Dendritic cell treated with granulocyte-macrophage colony-stimulating factor and Interleukin-4, amounts not matched to agents 40 ng/mL and 50 ng/mL, for 4 days (primary cell): Measurements from ENCODE around the gene BCR.

Source experiments
- H3K27ac Mint-ChIP-seq: one replicate; pipeline ENCODE4 v1.8.0; 2022; ENCODE audit warnings: mild to moderate bottlenecking, mixed read lengths
- H3K27me3 Mint-ChIP-seq: one replicate; pipeline ENCODE4 v1.8.0; 2022; ENCODE audit warnings: mild to moderate bottlenecking, mixed read lengths
- H3K36me3 Mint-ChIP-seq: one replicate; pipeline ENCODE4 v1.8.0; 2022; ENCODE audit warnings: low read depth, mixed read lengths
- H3K4me1 Mint-ChIP-seq: one replicate; pipeline ENCODE4 v1.8.0; 2022; ENCODE audit warnings: low read depth, mixed read lengths
- H3K4me3 Mint-ChIP-seq: one replicate; pipeline ENCODE4 v1.8.0; 2022; ENCODE audit warnings: mild to moderate bottlenecking, moderate library complexity, mixed read lengths
- H3K9me3 Mint-ChIP-seq: one replicate; pipeline ENCODE4 v1.8.0; 2022; ENCODE audit warnings: mixed read lengths
- intact Hi-C: fragments of 100-400 bp; cut with micrococcal nuclease; formaldehyde crosslinking; loops from one replicate; pipeline ENCODE4 v1.15.0; 2022

Gene BCR

GRCh38 chr22:23204541-23205157 lies 24.3 kb downstream of the BCR start:
- H3K4me3 Mint-ChIP-seq = no peak overlapping the region
- H3K27ac Mint-ChIP-seq = no peak overlapping the region
- no peaks in the 10 kb centered on the region for H3K9me3 Mint-ChIP-seq
- intact Hi-C loops = no loop called here
- H3K36me3 Mint-ChIP-seq = peaks cover 30% of the 10 kb centered on the region
- H3K4me1 Mint-ChIP-seq = peaks cover 15% of the 10 kb centered on the region
- H3K27me3 Mint-ChIP-seq = no peaks in the 10 kb centered on the region

DNA sequence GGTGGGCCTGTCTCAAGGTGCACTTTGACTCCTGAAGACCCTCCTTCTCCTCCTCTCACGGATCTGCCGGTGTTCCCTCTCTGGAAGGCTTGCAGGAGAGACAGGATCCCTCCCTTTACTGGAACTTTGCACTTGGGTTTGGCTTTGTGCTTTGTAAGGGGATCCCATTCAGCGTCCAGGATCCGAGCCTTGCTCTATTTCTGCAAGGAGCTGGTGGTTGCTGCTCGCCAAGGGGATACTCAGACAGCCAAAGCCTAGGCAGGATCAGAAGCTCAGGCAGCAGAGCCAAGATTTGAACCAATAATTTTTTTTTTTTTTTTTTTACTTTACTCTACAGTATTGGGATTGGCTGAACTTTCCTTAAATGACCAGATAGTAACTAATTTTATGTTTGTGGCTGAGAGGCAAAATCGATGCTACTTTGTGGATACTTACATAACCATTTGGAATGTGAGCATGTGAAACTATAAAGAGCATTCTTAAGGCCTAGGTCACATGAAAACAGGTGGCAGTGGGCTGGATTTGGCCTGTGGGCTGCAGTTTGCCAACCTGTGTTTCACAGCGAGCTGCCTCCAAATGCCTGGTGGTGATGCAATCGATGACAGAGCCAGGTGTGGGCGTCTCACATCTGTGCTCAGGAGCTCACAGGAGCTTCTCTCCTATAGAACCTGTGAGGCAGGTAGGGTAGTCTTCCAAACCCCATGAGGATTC lies 25.2 kb downstream of the BCR start:
- no peaks in the 10 kb centered on the region for H3K27me3 Mint-ChIP-seq
- peaks cover 12% of the 10 kb centered on the region for H3K4me1 Mint-ChIP-seq
- no peak overlapping the region for H3K4me3 Mint-ChIP-seq
- peaks cover 30% of the 10 kb centered on the region for H3K36me3 Mint-ChIP-seq
- intact Hi-C loops = no loop called here
- no peak overlapping the region for H3K27ac Mint-ChIP-seq
- no peaks in the 10 kb centered on the region for H3K9me3 Mint-ChIP-seq

- Mint-ChIP-seq H3K36me3 (peaks cover 30% of the 10 kb centered on the region), H3K4me3 (no peak overlapping the region), H3K9me3 (no peaks in the 10 kb centered on the region), H3K4me1 (peaks cover 16% of the 10 kb centered on the region), H3K27me3 (no peaks in the 10 kb centered on the region), H3K27ac (no peak overlapping the region)
- intact Hi-C loops = no loop called here
Measured at GRCh38 chr22:23206915-23207314, 26.6 kb downstream of the BCR start.

DNA sequence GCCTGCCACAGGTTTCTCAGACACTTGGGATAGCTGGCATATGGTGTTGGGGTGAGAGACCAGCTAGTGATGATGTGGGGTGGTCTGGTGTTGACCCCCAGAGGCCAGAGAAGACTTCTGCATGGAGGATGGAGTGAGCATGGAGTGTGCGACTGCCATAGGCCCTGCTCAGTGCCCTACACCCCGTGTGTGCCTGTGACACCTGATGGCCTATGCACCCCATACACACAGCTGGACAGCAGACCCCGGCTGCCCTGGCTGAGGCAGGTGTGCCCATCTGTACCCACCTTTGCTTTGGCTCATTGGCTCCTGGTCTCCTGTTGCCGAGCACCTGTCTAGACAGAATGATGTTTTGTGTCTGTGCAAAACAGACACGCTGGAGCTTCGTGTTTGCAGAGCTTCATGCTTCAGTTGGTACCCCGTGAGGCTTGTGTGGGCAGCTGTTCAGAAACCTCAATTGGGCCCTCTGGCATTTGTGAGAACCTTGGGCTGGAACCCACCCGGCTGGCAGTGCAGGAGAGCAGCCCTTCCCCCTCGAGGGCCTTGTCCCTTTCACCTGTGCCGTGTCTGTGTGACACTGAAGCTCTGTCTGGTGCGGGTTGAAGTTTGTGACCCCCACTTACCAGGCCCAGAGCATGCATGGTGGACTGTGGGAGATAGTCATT lies 27.6 kb downstream of the BCR start:
- Mint-ChIP-seq H3K27ac (no peak overlapping the region), H3K27me3 (no peaks in the 10 kb centered on the region), H3K4me3 (no peak overlapping the region), H3K36me3 (peaks cover 29% of the 10 kb centered on the region), H3K9me3 (no peaks in the 10 kb centered on the region), H3K4me1 (peaks cover 18% of the 10 kb centered on the region)
- intact Hi-C loops = no loop called here

- Mint-ChIP-seq H3K9me3 (no peaks in the 10 kb centered on the region), H3K27ac (no peak overlapping the region), H3K4me1 (peaks cover 39% of the 10 kb centered on the region), H3K4me3 (no peak overlapping the region), H3K27me3 (no peaks in the 10 kb centered on the region), H3K36me3 (peaks cover 7% of the 10 kb centered on the region)
- intact Hi-C loops = no loop called here
Measured at GRCh38 chr22:23210428-23211170, 30.3 kb downstream of the BCR start.

- H3K4me1 Mint-ChIP-seq = peaks cover 49% of the 10 kb centered on the region
- intact Hi-C loops = no loop called here
Measured at GRCh38 chr22:23211622-23212021, 31.3 kb downstream of the BCR start.

GRCh38 chr22:23212061-23213021 lies 32.0 kb downstream of the BCR start:
- Mint-ChIP-seq H3K4me3 (no peak overlapping the region), H3K27me3 (no peaks in the 10 kb centered on the region), H3K4me1 (peaks cover 57% of the 10 kb centered on the region), H3K36me3 (no peaks in the 10 kb centered on the region), H3K27ac (peak overlapping the region; percentile 68), H3K9me3 (no peaks in the 10 kb centered on the region)
- intact Hi-C loops = no loop called here

More at GRCh38 chr22:23211622-23212021, 31.3 kb downstream of the BCR start:
- H3K27ac Mint-ChIP-seq = peak overlapping the region; percentile 68
- H3K27me3 Mint-ChIP-seq = no peaks in the 10 kb centered on the region
- H3K9me3 Mint-ChIP-seq = no peaks in the 10 kb centered on the region
- peaks cover 6% of the 10 kb centered on the region for H3K36me3 Mint-ChIP-seq
- H3K4me3 Mint-ChIP-seq = no peak overlapping the region

DNA sequence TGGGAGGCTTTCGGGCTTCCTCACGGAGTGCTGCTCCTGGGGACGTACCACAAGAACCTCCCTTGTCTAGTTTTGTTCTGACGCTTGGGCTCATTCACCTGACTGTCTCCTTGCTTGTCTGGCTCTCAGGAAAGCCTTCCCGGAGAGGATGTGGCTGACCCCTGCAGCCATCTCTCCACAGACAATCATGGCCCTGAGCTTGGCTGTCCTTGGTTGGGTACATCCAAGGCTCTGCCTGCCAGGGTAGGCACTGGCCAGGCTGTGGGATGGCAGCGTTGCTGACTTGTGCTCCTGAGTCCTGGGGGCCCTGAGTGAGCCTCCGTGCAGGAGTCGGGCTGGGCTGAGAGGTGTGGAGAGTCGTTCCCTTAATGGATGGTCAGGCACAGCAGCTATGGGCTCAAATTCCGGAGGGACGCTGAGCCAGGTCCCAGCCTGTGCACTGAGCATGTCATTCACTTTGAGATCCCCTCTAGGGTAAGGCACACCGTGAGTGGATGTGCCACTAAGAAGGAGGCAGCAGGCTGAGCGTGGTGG lies 32.8 kb downstream of the BCR start:
- Mint-ChIP-seq H3K4me3 (no peak overlapping the region), H3K4me1 (peaks cover 64% of the 10 kb centered on the region), H3K36me3 (no peaks in the 10 kb centered on the region), H3K27ac (no peak overlapping the region), H3K9me3 (no peaks in the 10 kb centered on the region), H3K27me3 (no peaks in the 10 kb centered on the region)
- intact Hi-C loops = no loop called here

DNA sequence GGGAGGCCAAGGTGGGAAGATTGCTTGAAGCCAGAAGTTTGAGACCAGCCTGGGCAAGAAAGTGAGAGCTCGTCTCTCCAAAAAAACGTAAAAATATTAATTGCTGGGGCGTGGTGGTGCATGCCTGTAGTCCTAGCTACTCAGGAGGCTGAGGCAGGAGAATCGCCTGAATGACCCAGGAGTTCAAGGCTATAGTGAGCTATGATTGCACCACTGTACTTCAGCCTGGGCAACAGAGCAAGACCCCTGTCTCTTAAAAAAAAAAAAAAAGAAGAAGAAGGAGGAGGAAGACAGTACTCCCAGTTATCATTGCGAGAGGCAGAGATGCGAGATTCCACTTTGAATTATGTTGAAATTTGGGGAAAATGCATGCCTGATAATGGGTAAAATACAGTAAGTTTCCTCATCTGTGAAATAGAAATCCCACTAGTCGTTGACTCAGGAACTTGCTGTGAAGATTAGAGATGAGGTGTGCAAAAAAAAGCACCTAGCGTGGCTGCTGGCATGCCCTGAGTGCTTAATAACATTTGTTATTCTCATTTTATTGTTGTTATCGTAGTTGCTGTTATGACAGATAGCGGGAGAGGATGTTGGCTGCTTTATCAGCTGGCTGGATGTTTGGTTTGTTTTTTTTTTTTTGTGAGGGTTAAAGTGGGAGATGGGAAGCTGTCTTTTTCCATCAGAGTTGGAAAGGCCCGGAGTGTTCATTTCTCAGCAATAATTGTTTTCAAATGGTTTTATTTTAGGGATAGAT lies 33.4 kb downstream of the BCR start:
- Mint-ChIP-seq H3K36me3 (no peaks in the 10 kb centered on the region), H3K4me1 (peaks cover 71% of the 10 kb centered on the region), H3K27ac (no peak overlapping the region), H3K9me3 (no peaks in the 10 kb centered on the region), H3K4me3 (no peak overlapping the region), H3K27me3 (no peaks in the 10 kb centered on the region)
- intact Hi-C loops = no loop called here

DNA sequence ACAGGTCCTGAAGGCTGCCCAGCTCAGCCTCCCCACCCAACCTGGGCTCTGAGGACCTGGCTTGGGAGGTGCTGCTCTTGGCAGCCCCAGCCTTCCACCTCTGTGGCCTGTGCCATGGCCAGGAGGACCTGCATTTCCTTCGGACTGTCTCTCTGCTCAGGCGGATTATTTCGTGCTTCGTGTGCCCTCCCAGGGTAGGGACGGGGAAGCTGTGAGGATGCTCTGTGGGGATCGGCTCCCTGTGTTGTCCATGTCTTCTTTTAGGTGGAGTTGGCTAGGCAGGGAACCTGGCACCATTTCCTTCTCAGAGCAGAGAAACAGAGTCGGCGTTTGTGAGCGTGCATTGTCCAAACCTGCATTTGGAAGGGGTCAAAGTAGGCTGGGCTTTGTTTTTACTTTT lies 34.1 kb downstream of the BCR start:
- Mint-ChIP-seq H3K4me1 (peaks cover 77% of the 10 kb centered on the region), H3K27ac (no peak overlapping the region), H3K36me3 (no peaks in the 10 kb centered on the region)

DNA sequence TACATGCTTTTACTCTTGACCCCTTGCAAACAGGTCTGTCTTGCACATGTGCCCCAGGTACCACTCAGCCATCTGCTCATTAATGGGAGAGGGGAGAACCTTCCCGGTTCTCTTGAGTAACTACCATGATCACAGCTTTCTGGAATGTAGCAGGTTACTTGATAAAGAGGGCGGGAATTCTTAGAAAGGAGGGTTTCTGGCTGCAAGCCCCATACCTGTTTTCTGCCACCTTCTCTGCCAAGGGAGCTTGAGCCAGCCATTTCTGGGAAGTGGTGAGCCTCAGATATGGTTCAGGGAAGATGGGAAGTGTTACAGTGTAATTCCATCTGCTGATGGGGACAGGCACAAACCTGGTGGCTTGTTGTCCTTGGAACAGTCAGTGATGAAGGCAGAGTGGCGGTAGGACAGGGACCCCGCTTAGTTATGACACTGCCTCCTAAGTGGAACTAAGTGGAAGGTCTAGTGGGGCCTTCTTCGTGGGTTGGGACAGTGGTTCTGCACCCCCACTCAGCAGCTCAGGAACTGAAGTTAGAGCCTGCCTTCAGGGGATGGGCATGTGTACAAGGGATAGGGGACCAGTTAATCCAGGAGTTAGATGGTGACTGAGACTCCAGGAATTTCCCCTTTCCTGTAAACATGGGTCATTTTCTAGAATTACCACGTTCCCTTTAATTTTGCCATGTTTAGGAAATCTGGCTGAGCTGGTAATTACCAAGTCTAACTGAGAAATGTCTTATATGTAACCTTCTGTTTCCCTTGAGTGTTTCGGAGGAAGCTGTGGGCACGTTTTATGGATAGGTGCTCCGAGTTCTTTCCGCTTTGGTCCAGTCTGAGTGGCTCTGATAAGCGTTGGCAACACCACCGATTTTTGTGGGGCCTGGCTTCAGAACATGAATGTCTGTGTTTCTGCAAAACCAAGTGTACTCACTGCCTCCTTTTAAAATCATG lies 35.3 kb downstream of the BCR start:
- H3K9me3 Mint-ChIP-seq = no peaks in the 10 kb centered on the region
- no peaks in the 10 kb centered on the region for H3K36me3 Mint-ChIP-seq
- intact Hi-C loops = no loop called here
- H3K4me3 Mint-ChIP-seq = no peak overlapping the region
- H3K4me1 Mint-ChIP-seq = peaks cover 89% of the 10 kb centered on the region
- H3K27ac Mint-ChIP-seq = peak overlapping the region; percentile 40
- H3K27me3 Mint-ChIP-seq = no peaks in the 10 kb centered on the region

More for the DNA sequence above, 34.1 kb downstream of the BCR start:
- H3K27me3 Mint-ChIP-seq = no peaks in the 10 kb centered on the region
- intact Hi-C loops = no loop called here
- no peaks in the 10 kb centered on the region for H3K9me3 Mint-ChIP-seq
- no peak overlapping the region for H3K4me3 Mint-ChIP-seq
